GM10266 (cell line): Measurements from ENCODE around the gene ZNF469.

Experiments
- DNase-seq: peaks from one replicate; pipeline ENCODE4 v3.0.0; 2012; ENCODE audit errors: extremely low spot score
- CTCF ChIP-seq: IDR thresholded peaks from 2 replicates; pipeline ENCODE4 v1.5.1; 2012; ENCODE audit warnings: mild to moderate bottlenecking, low read depth; ENCODE audit not compliant: control insufficient read depth, insufficient read depth; ENCODE audit errors: missing control alignments

The ZNF469 gene

GRCh38 chr16:88421301-88421700, 38.5 kb downstream of the ZNF469 start:
- DNase-seq = no peak

DNA sequence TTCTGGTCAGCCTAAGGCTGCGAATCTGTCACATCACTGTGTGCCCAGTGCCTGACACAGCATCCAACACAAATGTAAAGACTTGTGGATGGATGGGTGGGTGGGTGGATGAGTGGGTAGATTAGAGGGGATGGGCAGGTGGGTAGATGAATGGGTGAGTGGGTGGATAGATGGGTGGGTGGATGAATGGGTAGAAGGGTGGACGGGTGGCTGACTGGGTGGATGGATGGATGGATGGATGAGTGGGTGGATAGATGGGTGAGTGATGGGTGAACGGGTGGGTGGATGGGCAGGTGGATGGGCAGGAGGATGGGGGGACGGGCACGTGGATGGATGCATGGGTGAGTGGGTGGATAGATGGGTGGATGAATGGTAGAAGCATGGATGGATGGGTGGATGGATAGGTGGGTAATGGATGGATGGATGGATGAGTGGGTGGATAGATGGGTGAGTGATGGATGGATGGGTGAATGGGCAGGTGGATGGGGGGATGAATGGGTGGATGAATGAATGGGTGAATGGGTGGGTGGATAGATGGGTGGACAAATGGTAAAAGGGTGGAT, 39.2 kb downstream of the ZNF469 start:
- no peak for TF ChIP-seq CTCF
- no peak for DNase-seq

More at GRCh38 chr16:88421301-88421700, 38.5 kb downstream of the ZNF469 start:
- TF ChIP-seq CTCF = no peak

GRCh38 chr16:88422733-88423447, 40.1 kb downstream of the ZNF469 start:
- no peak for DNase-seq
- no peak for TF ChIP-seq CTCF

GRCh38 chr16:88423448-88423850, 40.7 kb downstream of the ZNF469 start:
- TF ChIP-seq CTCF = no peak
- no peak for DNase-seq

DNA sequence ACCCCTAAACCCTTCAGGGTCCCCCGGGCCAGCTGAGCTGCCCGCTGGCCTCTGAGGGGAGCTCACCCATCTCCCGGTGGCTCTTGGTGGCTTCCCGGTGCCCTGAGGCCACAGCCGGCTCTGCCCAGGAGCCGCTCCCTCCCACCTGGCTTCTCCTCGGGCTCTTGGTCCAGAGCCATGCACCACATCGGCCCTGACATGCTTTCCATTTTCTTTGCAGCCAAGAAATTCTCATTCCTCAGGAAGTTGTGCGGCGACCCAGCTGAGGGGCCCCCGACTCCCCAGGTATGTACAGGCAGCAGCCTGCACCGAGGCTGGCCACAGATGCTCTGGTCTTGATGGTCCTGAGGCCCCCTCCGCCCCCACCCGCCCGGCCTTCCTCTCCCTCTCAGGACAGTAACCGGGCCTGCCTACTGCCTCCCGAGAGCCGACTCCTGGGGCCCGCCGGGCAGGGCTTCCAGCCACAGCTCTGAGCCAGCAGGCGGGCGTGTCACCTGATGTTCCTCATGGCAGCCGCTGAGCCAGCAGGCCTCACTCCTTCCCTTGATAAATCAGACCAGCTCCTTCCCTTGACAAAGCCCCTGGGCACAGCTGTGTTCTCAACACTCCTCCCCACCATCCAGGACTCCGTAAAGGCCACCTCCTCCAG, 42.0 kb downstream of the ZNF469 start:
- TF ChIP-seq CTCF = no peak
- DNase-seq = no peak

- TF ChIP-seq CTCF = no peak
- DNase-seq = no peak
Observed at GRCh38 chr16:88426018-88426417, 43.3 kb downstream of the ZNF469 start.

- no peak for DNase-seq
- TF ChIP-seq CTCF = no peak
Observed at GRCh38 chr16:88427376-88427775, 44.6 kb downstream of the ZNF469 start.
